ENCODE measurements around the gene CATSPERB.

Gene CATSPERB

DNA sequence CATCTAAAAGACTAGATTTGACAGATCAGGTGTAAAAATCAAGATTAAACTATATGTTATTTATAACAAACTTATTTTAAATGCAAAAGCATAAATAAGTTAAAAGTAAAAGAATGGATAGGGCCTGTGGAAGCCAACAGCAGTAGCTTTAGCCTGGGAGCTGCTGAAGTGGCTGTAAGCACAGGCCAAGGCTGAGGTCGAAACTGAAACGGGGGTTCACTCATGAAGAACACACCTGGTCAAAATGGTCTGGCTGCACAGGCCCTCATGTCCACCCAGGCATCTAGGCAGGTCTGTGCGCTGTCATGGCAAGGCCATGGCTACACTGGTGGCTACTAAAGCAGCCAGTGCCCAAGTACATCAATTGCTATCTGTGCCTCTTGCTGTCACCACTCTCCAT, 23.1 kb downstream of the CATSPERB start:
- Histone ChIP-seq H3K9me3 (replicated peaks in 1 of 2; ENCODE audit: control insufficient read depth in 2 of 2, insufficient read depth in 1 of 2, low read depth in 1 of 2, low read length in 2 of 2) (peaks cover 0 to 4% of the 10 kb centered on the region in 2 donors), H3K18ac (ENCODE audit: low read length) (no peak overlapping the region), H3K4me2 (ENCODE audit: insufficient read depth, low read length, poor library complexity, severe bottlenecking) (no peak overlapping the region), H3K27me3 (ENCODE audit: control insufficient read depth in 3 of 3, insufficient read depth in 3 of 3, low read depth in 1 of 3, low read length in 3 of 3) (no peaks in the 10 kb centered on the region), H3K14ac (ENCODE audit: low read length) (no peak overlapping the region), H3K4me3 (ENCODE audit: low read length in 2 of 2) (no peak overlapping the region), H3K36me3 (replicated peaks in 1 of 2; ENCODE audit: control insufficient read depth in 2 of 2, insufficient read depth in 2 of 2, low read length in 2 of 2) (no peaks in the 10 kb centered on the region), H3K27ac (replicated peaks; ENCODE audit: low read length) (no peak overlapping the region), H2BK120ac (ENCODE audit: low read depth, low read length) (no peak overlapping the region), H4K8ac (ENCODE audit: low read depth, low read length) (no peak overlapping the region), H3K79me1 (ENCODE audit: low read depth, low read length) (no peaks in the 10 kb centered on the region), H2AFZ (ENCODE audit: low read length) (no peak overlapping the region), H3K4ac (ENCODE audit: low read length) (no peak overlapping the region), H2BK12ac (ENCODE audit: low read length) (no peak overlapping the region), H3K4me1 (ENCODE audit: control insufficient read depth in 2 of 2, insufficient read depth in 1 of 2, low read depth in 1 of 2, low read length in 2 of 2) (no peaks in the 10 kb centered on the region), H3K23ac (ENCODE audit: low read depth, low read length, poor library complexity) (no peak overlapping the region), H2AK5ac (ENCODE audit: low read depth, low read length) (no peak overlapping the region), H2BK15ac (ENCODE audit: low read length) (no peak overlapping the region), H3K9ac (ENCODE audit: low read depth, low read length, poor library complexity) (no peak overlapping the region), H2BK5ac (ENCODE audit: low read length) (no peak overlapping the region), H4K91ac (ENCODE audit: low read depth, low read length, poor library complexity) (no peak overlapping the region)
- WGBS, 2 donors (ENCODE audit: extremely low coverage in 2 of 2, insufficient read length in 2 of 2, insufficient replicate concordance in 1 of 2) = no CpG with 5 or more reads among the region's 3 CpGs
- DNase-seq (ENCODE audit: low spot score) = no peak

DNA sequence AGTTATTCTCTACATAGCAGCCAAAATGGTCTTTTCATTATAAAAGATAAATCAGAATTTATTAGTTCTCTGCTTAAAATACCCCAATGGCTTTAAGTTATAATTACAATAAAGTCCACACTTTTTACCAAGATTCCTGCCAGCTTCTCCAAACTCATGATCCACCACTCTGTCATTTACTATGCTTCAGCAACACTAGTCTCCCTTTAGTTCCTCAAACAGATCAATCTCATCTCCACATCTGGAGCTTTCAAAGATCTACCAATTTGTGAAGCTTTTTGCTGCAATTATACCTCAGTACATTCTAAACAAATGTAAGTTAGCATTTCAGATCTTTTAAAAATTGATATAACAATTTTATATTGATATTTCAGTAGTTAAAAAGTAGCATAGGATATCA, 24.9 kb downstream of the CATSPERB start:
- Histone ChIP-seq H4K91ac (ENCODE audit: low read depth, low read length, poor library complexity) (no peak overlapping the region), H3K27ac (replicated peaks; ENCODE audit: low read length) (no peak overlapping the region), H3K9me3 (replicated peaks in 1 of 2; ENCODE audit: control insufficient read depth in 2 of 2, insufficient read depth in 1 of 2, low read depth in 1 of 2, low read length in 2 of 2) (peaks cover 0 to 4% of the 10 kb centered on the region in 2 donors), H3K9ac (ENCODE audit: low read depth, low read length, poor library complexity) (no peak overlapping the region), H2BK12ac (ENCODE audit: low read length) (no peak overlapping the region), H3K14ac (ENCODE audit: low read length) (no peak overlapping the region), H4K8ac (ENCODE audit: low read depth, low read length) (no peak overlapping the region), H3K4me3 (ENCODE audit: low read length in 2 of 2) (no peak overlapping the region), H3K4ac (ENCODE audit: low read length) (no peak overlapping the region), H3K18ac (ENCODE audit: low read length) (no peak overlapping the region), H3K4me1 (ENCODE audit: control insufficient read depth in 2 of 2, insufficient read depth in 1 of 2, low read depth in 1 of 2, low read length in 2 of 2) (no peaks in the 10 kb centered on the region), H2BK5ac (ENCODE audit: low read length) (no peak overlapping the region), H2AFZ (ENCODE audit: low read length) (no peak overlapping the region), H3K23ac (ENCODE audit: low read depth, low read length, poor library complexity) (no peak overlapping the region), H3K27me3 (ENCODE audit: control insufficient read depth in 3 of 3, insufficient read depth in 3 of 3, low read depth in 1 of 3, low read length in 3 of 3) (no peaks in the 10 kb centered on the region), H3K79me1 (ENCODE audit: low read depth, low read length) (no peaks in the 10 kb centered on the region), H2BK15ac (ENCODE audit: low read length) (no peak overlapping the region), H3K4me2 (ENCODE audit: insufficient read depth, low read length, poor library complexity, severe bottlenecking) (no peak overlapping the region), H2AK5ac (ENCODE audit: low read depth, low read length) (no peak overlapping the region), H2BK120ac (ENCODE audit: low read depth, low read length) (no peak overlapping the region), H3K36me3 (replicated peaks in 1 of 2; ENCODE audit: control insufficient read depth in 2 of 2, insufficient read depth in 2 of 2, low read length in 2 of 2) (no peaks in the 10 kb centered on the region)
- no peak for DNase-seq (ENCODE audit: low spot score)

DNA sequence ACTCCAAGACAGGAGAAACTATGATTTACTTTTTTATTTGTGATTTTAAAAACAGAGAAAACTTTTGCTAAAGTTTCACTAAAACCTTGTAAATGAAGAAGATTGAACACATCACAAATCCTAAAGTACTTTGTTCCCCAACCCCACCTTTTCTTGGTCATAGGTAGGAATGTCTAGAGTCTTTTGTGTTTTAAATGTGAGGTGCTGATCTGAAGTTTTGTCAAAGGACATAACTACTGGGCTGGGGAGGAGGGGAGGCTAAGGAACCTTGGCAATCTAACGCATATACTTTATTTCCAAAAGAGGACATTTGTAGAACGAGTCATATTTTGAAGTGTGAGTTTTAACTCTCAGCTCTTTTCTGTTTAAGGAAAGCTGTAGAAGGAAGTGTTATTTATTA, 37.2 kb downstream of the CATSPERB start:
- Histone ChIP-seq H3K9ac (ENCODE audit: low read depth, low read length, poor library complexity) (no peak overlapping the region), H3K27ac (replicated peaks; ENCODE audit: low read length) (no peak overlapping the region), H2AK5ac (ENCODE audit: low read depth, low read length) (no peak overlapping the region), H2BK5ac (ENCODE audit: low read length) (no peak overlapping the region), H4K8ac (ENCODE audit: low read depth, low read length) (no peak overlapping the region), H3K4me1 (ENCODE audit: control insufficient read depth in 2 of 2, insufficient read depth in 1 of 2, low read depth in 1 of 2, low read length in 2 of 2) (no peaks in the 10 kb centered on the region), H3K4ac (ENCODE audit: low read length) (no peak overlapping the region), H4K91ac (ENCODE audit: low read depth, low read length, poor library complexity) (no peak overlapping the region), H3K23ac (ENCODE audit: low read depth, low read length, poor library complexity) (no peak overlapping the region), H2BK15ac (ENCODE audit: low read length) (no peak overlapping the region), H3K4me3 (ENCODE audit: low read length in 2 of 2) (no peak overlapping the region), H3K27me3 (ENCODE audit: control insufficient read depth in 3 of 3, insufficient read depth in 3 of 3, low read depth in 1 of 3, low read length in 3 of 3) (no peaks in the 10 kb centered on the region), H3K4me2 (ENCODE audit: insufficient read depth, low read length, poor library complexity, severe bottlenecking) (no peak overlapping the region), H3K9me3 (replicated peaks in 1 of 2; ENCODE audit: control insufficient read depth in 2 of 2, insufficient read depth in 1 of 2, low read depth in 1 of 2, low read length in 2 of 2) (peaks cover 0 to 4% of the 10 kb centered on the region in 2 donors), H2BK12ac (ENCODE audit: low read length) (no peak overlapping the region), H3K79me1 (ENCODE audit: low read depth, low read length) (no peaks in the 10 kb centered on the region), H3K18ac (ENCODE audit: low read length) (no peak overlapping the region), H3K36me3 (replicated peaks in 1 of 2; ENCODE audit: control insufficient read depth in 2 of 2, insufficient read depth in 2 of 2, low read length in 2 of 2) (no peaks in the 10 kb centered on the region), H2BK120ac (ENCODE audit: low read depth, low read length) (no peak overlapping the region), H3K14ac (ENCODE audit: low read length) (no peak overlapping the region), H2AFZ (ENCODE audit: low read length) (no peak overlapping the region)
- WGBS, 2 donors (ENCODE audit: extremely low coverage in 2 of 2, insufficient read length in 2 of 2, insufficient replicate concordance in 1 of 2) = no CpG with 5 or more reads among the region's 2 CpGs
- DNase-seq (ENCODE audit: low spot score) = no peak

DNA sequence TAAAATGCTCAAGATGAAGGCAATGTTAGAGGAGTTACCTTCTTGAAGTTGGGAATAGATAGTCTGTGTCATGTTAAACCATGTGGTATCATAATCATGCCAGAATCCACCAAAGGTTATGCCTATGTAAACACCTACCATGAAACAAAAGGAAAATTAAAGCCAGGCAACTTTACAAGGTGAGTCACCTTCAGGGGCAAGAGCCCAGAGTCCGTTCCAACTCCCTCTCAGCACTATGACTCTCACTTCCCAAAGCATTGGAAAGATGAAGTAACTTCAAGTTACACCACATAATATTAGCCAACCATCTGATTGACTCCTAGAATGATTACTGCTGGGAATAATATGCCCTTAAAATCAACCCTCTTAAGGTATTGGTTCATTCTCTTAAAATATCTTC, 38.5 kb downstream of the CATSPERB start:
- no peak overlapping the region for H2AFZ ChIP-seq (ENCODE audit: low read length)
- H3K79me1 ChIP-seq (ENCODE audit: low read depth, low read length) = no peaks in the 10 kb centered on the region
- no peak overlapping the region for H3K18ac ChIP-seq (ENCODE audit: low read length)
- no peak overlapping the region for H2BK12ac ChIP-seq (ENCODE audit: low read length)
- H3K4me2 ChIP-seq (ENCODE audit: insufficient read depth, low read length, poor library complexity, severe bottlenecking) = no peak overlapping the region
- no peak overlapping the region for H3K4ac ChIP-seq (ENCODE audit: low read length)
- no peak overlapping the region for H3K9ac ChIP-seq (ENCODE audit: low read depth, low read length, poor library complexity)
- no peak overlapping the region for H3K23ac ChIP-seq (ENCODE audit: low read depth, low read length, poor library complexity)
- no peak for DNase-seq (ENCODE audit: low spot score)
- no peaks in the 10 kb centered on the region for H3K27me3 ChIP-seq (ENCODE audit: control insufficient read depth in 3 of 3, insufficient read depth in 3 of 3, low read depth in 1 of 3, low read length in 3 of 3)
- H3K4me3 ChIP-seq (ENCODE audit: low read length in 2 of 2) = no peak overlapping the region
- WGBS, 2 donors (ENCODE audit: extremely low coverage in 2 of 2, insufficient read length in 2 of 2, insufficient replicate concordance in 1 of 2) = no CpG with 5 or more reads among the region's 1 CpG
- no peak overlapping the region for H4K8ac ChIP-seq (ENCODE audit: low read depth, low read length)
- no peak overlapping the region for H2BK5ac ChIP-seq (ENCODE audit: low read length)
- H3K9me3 ChIP-seq (replicated peaks in 1 of 2; ENCODE audit: control insufficient read depth in 2 of 2, insufficient read depth in 1 of 2, low read depth in 1 of 2, low read length in 2 of 2) = peaks cover 0 to 4% of the 10 kb centered on the region in 2 donors
- no peak overlapping the region for H3K14ac ChIP-seq (ENCODE audit: low read length)
- H4K91ac ChIP-seq (ENCODE audit: low read depth, low read length, poor library complexity) = no peak overlapping the region
- H3K4me1 ChIP-seq (ENCODE audit: control insufficient read depth in 2 of 2, insufficient read depth in 1 of 2, low read depth in 1 of 2, low read length in 2 of 2) = no peaks in the 10 kb centered on the region
- no peak overlapping the region for H2BK120ac ChIP-seq (ENCODE audit: low read depth, low read length)
- H3K27ac ChIP-seq (replicated peaks; ENCODE audit: low read length) = no peak overlapping the region
- H3K36me3 ChIP-seq (replicated peaks in 1 of 2; ENCODE audit: control insufficient read depth in 2 of 2, insufficient read depth in 2 of 2, low read length in 2 of 2) = no peaks in the 10 kb centered on the region
- H2BK15ac ChIP-seq (ENCODE audit: low read length) = no peak overlapping the region
- H2AK5ac ChIP-seq (ENCODE audit: low read depth, low read length) = no peak overlapping the region
